Muscle of arm (tissue), 12 donors: Measurements from ENCODE around the gene TTLL11. TPM values are rescaled to one million over a fixed set of nuclear protein-coding genes. Genes with fewer than 3 reads are reported as not detected.

Source experiments
- DNase-seq: peaks from one replicate; pipeline ENCODE4 v3.0.0-alpha.2; 2013
- polyA plus RNA-seq, 12 donors: library from polyadenylated mRNA; unstranded; fragments of 120-200 nt; gene quantifications; one replicate each; pipeline ENCODE4 v1.2.1, GENCODE V29; 2013; ENCODE audit not compliant: insufficient read length in 12 of 12

Gene TTLL11
- polyA plus RNA-seq, 12 donors, result 13.0 to 36.5 (median 27.4) TPM; not detected in 1

- no peak for DNase-seq
Observed at GRCh38 chr9:121774715-121775613, 318.1 kb downstream of the TTLL11 start.

DNA sequence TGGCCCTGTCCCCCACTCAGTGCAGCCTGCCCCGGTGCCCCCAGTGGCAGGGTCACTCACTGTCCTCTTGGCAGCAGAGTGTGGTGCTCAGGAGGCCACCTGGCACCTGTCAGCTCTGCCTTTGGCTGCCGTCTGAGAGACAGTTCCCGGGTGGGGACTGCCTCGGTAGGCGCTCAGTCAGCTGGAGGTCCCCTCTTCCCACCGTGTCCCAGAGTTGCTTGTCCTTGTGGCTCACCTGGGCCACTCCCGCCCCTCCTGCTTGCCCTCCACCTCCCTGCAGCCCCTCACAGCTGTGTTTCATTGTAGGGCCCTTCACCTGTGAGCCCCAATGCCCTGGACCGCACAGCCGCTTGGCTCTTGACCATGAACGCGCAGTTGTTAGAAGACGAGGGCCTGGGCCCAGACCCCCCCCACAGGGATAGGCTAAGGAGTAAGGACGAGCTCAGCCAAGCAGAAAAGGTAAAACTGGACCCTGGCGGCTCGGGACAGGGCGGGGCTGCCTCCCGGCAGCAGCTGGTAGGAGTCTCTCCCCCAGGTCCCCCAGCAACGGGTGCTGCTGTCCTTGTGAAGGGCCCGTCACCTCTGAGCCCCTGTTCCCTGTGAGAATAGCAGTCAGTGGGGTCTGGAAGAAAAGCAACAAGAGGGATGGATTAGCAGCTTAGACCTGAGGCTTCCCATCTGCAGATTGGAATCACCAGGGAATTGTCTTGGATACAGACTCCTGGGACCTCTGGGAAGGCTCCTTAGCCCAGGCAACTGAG lies 319.0 kb downstream of the TTLL11 start:
- no peak for DNase-seq

GRCh38 chr9:121773286-121773953 lies 319.7 kb downstream of the TTLL11 start:
- no peak for DNase-seq

GRCh38 chr9:121772600-121773285 lies 320.4 kb downstream of the TTLL11 start:
- no peak for DNase-seq

Other genes starting within 250 kb of the TTLL11 start
- 10 to 100 TPM in 11 of 12 donors, not detected in 1; 34.4 to 64.5 (median 57.9) TPM for gene NDUFA8, start 66.5 kb upstream of the TTLL11 start, polyA plus RNA-seq
- under 1 TPM in 4 of 12 donors, not detected in 8; 0.31 to 0.57 (median 0.43) TPM for gene MORN5, start 66.6 kb upstream of the TTLL11 start, polyA plus RNA-seq
- 1 to 10 TPM in 11 of 12 donors, not detected in 1; 3.0 to 5.7 (median 5.2) TPM for gene LHX6, start 135.6 kb upstream of the TTLL11 start, polyA plus RNA-seq
- 10 to 100 TPM in 11 of 12 donors, not detected in 1; 18.7 to 39.9 (median 33.7) TPM for gene RBM18, start 171.5 kb upstream of the TTLL11 start, polyA plus RNA-seq
- 10 to 100 TPM in 11 of 12 donors, not detected in 1; 22.2 to 40.0 (median 29.2) TPM for gene MRRF, start 171.6 kb upstream of the TTLL11 start, polyA plus RNA-seq